Peyer's patch (tissue), 4 donors: Measurements from ENCODE around the gene FBLN7.

Experiments used
- CTCF ChIP-seq, 6 experiments: fragments of 450-650 bp in 4 of 6; fragments of 200-600 bp in 2 of 6; sonication (generic) in 1 of 6; IDR thresholded peaks; one replicate each; pipeline ENCODE4 v1.5.1; 2017 to 2019; ENCODE audit warnings: antibody characterized with exemption in 6 of 6, mild to moderate bottlenecking in 3 of 6, moderate library complexity in 1 of 6
- POLR2A ChIP-seq, 2 donors: fragments of 450-650 bp; IDR thresholded peaks; one replicate each; pipeline ENCODE4 v1.5.1; 2017; ENCODE audit warnings: antibody characterized with exemption in 2 of 2, mild to moderate bottlenecking in 2 of 2, moderate library complexity in 2 of 2

- TF ChIP-seq CTCF (IDR thresholded peaks at IDR 0.05): no peak
- no peak for TF ChIP-seq POLR2A (IDR thresholded peaks at IDR 0.05)
Observed at GRCh38 chr2:112161431-112162145, 23.4 kb downstream of the FBLN7 start.
